AG04450 (cell line): ENCODE data around the gene CELA3B. TPM values are rescaled to one million over a fixed set of nuclear protein-coding genes. Genes with fewer than 3 reads are reported as not detected.

Experiments used
- CTCF ChIA-PET: fragments of 300-600, 350-600 bp; formaldehyde crosslinking; extraction: SDS; loops from one replicate; lab custom pipeline; 2022; ENCODE audit warnings: antibody characterized with exemption, inconsistent platforms; lab: Charles Lee
- POLR2A ChIA-PET: fragments of 350-600 bp; formaldehyde crosslinking; extraction: SDS; loops from one replicate; lab custom pipeline; 2021; ENCODE audit warnings: antibody characterized with exemption, inconsistent platforms; lab: Yijun Ruan, JAX
- DNase-seq: peaks from one replicate; pipeline ENCODE4 v3.0.0-alpha.2; 2011; ENCODE audit warnings: low read depth, low spot score
- H3K27ac ChIP-seq: one replicate; pipeline ENCODE4 v1.5.1; 2012; ENCODE audit warnings: low read depth, low read length, control low read depth
- H3K27me3 ChIP-seq: one replicate; pipeline ENCODE4 v1.6.0; 2012; ENCODE audit warnings: low read length; ENCODE audit not compliant: control insufficient read depth, insufficient read depth
- H3K4me3 ChIP-seq: 2 replicates; pipeline ENCODE4 v1.5.1; 2011; ENCODE audit warnings: mild to moderate bottlenecking, low read depth, low read length, control low read depth
- H3K9me3 ChIP-seq: 2 replicates; pipeline ENCODE4 v1.5.1; 2012; ENCODE audit warnings: low read length; ENCODE audit not compliant: control insufficient read depth, insufficient read depth
- polyA plus RNA-seq: library from polyadenylated mRNA; depleted of rRNA; stranded (reverse); fragments of >200 nt; gene quantifications from 2 replicates; pipeline ENCODE4 v1.2.3, GENCODE V29; 2011
- TF ChIP-seq, protein P1 (sequence below): IDR thresholded peaks from 2 replicates; pipeline ENCODE4 v1.5.1; 2011; ENCODE audit warnings: low read depth, low read length, control low read depth, inconsistent platforms

The CELA3B gene
- polyA plus RNA-seq, 1 experiment, result not detected

DNA sequence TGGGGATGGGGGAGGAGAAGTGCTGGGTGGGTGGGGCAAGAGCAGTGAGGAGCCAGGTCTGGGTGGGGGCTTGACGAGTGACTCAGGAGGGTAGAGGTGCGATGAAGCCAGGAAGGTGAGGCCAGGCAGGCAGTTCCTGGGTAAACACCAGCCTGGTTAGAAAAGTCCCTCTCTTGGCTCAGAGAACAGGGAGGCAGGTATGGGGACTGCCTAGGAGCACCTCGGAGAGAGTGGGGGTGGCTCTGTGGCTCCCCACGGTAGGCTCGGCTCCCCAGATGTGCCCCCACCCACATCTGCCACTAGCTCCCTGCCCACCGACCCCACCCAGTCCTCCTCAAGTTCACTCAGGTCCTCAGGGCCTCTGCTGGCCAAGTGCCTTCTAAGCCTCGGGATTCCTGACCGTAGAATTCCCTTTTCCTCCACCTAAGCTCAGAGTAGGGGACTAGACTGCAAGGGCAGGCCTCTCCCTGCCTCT is 40.9 kb upstream of the CELA3B start:
- Histone ChIP-seq H3K27ac (no peak overlapping the region), H3K9me3 (no peaks in the 10 kb centered on the region), H3K27me3 (no peaks in the 10 kb centered on the region), H3K4me3 (peak overlapping the region; percentile 86)
- no peak for DNase-seq
- ChIA-PET POLR2A (interaction anchor here (1.0 to 1.7 kb wide), 3 partner anchors 11 to 26 kb away, joined by 4 to 13 read pairs (median 9); no protein-coding TSS in a partner anchor), CTCF (no interaction called here)
- TF ChIP-seq, protein P1, sequence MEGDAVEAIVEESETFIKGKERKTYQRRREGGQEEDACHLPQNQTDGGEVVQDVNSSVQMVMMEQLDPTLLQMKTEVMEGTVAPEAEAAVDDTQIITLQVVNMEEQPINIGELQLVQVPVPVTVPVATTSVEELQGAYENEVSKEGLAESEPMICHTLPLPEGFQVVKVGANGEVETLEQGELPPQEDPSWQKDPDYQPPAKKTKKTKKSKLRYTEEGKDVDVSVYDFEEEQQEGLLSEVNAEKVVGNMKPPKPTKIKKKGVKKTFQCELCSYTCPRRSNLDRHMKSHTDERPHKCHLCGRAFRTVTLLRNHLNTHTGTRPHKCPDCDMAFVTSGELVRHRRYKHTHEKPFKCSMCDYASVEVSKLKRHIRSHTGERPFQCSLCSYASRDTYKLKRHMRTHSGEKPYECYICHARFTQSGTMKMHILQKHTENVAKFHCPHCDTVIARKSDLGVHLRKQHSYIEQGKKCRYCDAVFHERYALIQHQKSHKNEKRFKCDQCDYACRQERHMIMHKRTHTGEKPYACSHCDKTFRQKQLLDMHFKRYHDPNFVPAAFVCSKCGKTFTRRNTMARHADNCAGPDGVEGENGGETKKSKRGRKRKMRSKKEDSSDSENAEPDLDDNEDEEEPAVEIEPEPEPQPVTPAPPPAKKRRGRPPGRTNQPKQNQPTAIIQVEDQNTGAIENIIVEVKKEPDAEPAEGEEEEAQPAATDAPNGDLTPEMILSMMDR, result no peak

DNA sequence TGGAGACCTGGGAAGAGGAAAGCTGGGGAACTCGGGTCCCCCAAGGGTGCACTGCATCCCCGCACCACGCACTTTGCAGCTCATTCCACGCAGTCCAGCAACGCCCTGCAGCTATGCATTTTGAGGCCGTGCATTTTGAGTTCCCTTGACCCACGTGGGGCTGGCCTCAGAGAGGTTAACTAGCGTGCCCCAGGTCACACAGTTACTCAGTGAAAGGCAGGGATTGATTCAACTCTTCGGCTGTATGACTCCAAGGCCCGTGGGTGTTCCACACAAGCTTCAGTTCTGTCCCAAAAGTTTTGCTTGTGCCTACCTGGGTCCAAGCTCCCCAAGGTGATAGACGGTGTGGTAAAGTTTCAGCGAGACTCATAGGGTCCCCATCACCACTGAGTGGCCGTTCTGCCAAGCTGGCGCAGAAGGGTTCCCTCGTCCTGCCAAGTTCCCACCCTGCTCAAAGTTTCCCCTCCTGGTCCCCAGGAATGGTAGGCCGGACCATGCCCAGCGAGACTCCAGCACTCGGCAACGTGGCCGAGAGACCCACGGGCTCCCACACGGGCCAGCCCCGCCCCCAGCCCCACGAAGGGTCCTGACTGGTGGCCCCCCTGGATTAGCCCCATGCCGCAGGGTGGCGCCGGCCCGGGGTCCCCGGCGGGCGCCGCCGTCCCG is 40.3 kb upstream of the CELA3B start:
- TF ChIP-seq, protein P1, result no peak
- CTCF ChIA-PET, result no interaction called here
- Histone ChIP-seq H3K4me3 (peak overlapping the region; percentile 86), H3K27me3 (no peaks in the 10 kb centered on the region), H3K27ac (no peak overlapping the region), H3K9me3 (no peaks in the 10 kb centered on the region)
- DNase-seq, result no peak
- POLR2A ChIA-PET, result interaction anchor here (1.0 to 1.7 kb wide), 2 partner anchors 11 to 16 kb away, joined by 4 to 13 read pairs; no protein-coding TSS in a partner anchor

DNA sequence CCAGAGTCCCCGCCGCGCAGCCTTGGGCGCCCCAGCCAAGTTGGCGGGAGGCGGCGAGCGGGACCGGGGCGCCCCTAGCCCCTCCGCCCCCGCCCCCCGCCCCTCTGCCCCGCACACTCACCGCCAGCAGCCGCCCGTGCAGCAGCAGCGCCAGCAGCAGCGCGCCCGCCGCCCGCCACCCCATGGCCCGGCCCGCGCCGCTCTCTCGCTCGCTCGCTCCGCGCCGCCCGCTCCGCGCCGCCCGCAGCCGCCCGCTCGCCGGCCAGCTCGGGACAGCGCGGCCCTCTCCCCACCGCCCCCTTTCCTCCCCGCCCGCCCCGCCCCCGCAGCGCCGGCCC is 39.8 kb upstream of the CELA3B start, which contains the start of gene HSPG2:
TSS of gene HSPG2 (minus strand) at position 277 of the 338 bp plus-strand sequence. CDS start at position 184, 93 bp downstream.
- no peaks in the 10 kb centered on the region for H3K9me3 ChIP-seq
- no peak for DNase-seq
- TF ChIP-seq, protein P1, result no peak
- H3K27me3 ChIP-seq, result no peaks in the 10 kb centered on the region
- H3K27ac ChIP-seq, result peak within 1 kb of the TSS; percentile 47
- ChIA-PET POLR2A (interaction anchor here (0.6 to 1.7 kb wide), 2 partner anchors 17 to 297 kb away, joined by 4 to 13 read pairs; no protein-coding TSS in a partner anchor), CTCF (no interaction called here)
- peak within 1 kb of the TSS; percentile 86 for H3K4me3 ChIP-seq

DNA sequence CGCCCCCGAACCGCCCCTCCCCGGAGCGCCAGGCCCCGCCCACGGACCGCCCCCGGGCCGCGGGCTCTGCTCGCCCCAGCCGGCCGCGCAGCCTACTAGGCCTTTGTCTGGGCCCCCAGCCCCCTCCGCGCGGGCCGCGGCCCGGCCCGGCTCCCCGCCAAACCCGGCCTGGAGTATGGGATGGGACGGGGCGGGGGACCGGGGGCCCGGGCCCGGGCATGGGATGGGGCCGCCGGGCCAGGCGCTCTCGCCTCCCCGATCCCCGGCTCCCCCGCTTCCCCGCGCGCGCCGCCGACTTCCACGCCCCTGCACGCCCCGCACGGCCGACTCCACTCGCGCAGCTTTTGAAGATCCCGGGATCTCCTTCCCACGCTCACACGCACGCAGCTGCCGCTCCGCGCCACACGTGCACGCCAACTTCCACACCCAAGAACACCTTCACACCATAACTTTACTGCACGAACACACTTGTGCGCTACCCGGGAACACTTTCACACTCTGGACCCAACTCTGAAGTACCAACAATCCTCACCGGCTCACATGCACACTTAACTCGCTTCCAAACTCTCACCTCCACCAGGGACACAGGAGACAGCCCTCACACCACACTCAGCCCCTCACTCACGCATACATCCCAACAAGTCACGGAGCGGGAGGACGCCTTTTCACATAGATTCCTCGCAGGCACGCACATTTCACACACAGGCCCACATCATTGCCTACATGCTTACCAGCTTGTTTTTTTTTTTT is 39.3 kb upstream of the CELA3B start:
- no peaks in the 10 kb centered on the region for H3K9me3 ChIP-seq
- H3K4me3 ChIP-seq, result peak overlapping the region; percentile 39
- ChIA-PET POLR2A (interaction anchor here (0.6 kb wide), 1 partner anchor 297 kb away, joined by 4 read pairs; no protein-coding TSS in a partner anchor), CTCF (interaction anchor here (0.6 kb wide), 1 partner anchor 431 kb away, joined by 3 read pairs; no protein-coding TSS in a partner anchor)
- peak; percentile 47 for DNase-seq
- TF ChIP-seq, protein P1, result no peak
- H3K27ac ChIP-seq, result peak overlapping the region; percentile 47
- H3K27me3 ChIP-seq, result no peaks in the 10 kb centered on the region
